H1 (cell line): ENCODE results near the gene TMEM266. TPM values are rescaled to one million over a fixed set of nuclear protein-coding genes. Genes with fewer than 3 reads are reported as not detected.

Source experiments
- ATF2 ChIP-seq: IDR thresholded peaks from 2 replicates; pipeline ENCODE4 v1.6.1; 2012; ENCODE audit warnings: low read length, inconsistent platforms
- KDM5A ChIP-seq: fragments of 200-600 bp; IDR thresholded peaks from 2 replicates; pipeline ENCODE4 v1.7.1; 2012; ENCODE audit warnings: mild to moderate bottlenecking, low read length, inconsistent platforms, mixed read lengths
- RAD21 ChIP-seq, 2 experiments: IDR thresholded peaks in 1 of 2; conservative IDR thresholded peaks in 1 of 2; 2 replicates each; pipeline ENCODE4 v1.6.1; 2011; ENCODE audit warnings: low read depth in 2 of 2, low read length in 2 of 2, improper control_type of control experiment in 1 of 2, inconsistent platforms in 1 of 2, mild to moderate bottlenecking in 1 of 2, moderate library complexity in 1 of 2
- RBBP5 ChIP-seq: IDR thresholded peaks from 2 replicates; pipeline ENCODE4 v1.7.1; 2012; ENCODE audit warnings: low read depth, mild to moderate bottlenecking, inconsistent platforms, low read length, moderate library complexity, borderline replicate concordance
- SIN3A ChIP-seq, 2 experiments: IDR thresholded peaks in 1 of 2; conservative IDR thresholded peaks in 1 of 2; 2 replicates each; pipeline ENCODE4 v1.6.1; 2011 to 2012; ENCODE audit warnings: low read length in 2 of 2, improper control_type of control experiment in 1 of 2, low read depth in 1 of 2, mild to moderate bottlenecking in 1 of 2
- SRF ChIP-seq: IDR thresholded peaks from 2 replicates; pipeline ENCODE4 v1.6.1; 2011; ENCODE audit warnings: mild to moderate bottlenecking, low read depth, low read length, moderate library complexity
- polyA plus RNA-seq, 7 experiments: library from polyadenylated mRNA; depleted of rRNA in 3 of 7; stranded (reverse) in 5 of 7; unstranded in 2 of 7; fragments of >200 nt in 5 of 7; fragments of 200-250 nt in 2 of 7; gene quantifications; 1 replicate in 5 of 7; 2 replicates in 1 of 7; 4 replicates in 1 of 7; pipeline versions ENCODE4 v1.2.1 to v1.2.3, GENCODE V29; 2011 to 2013; ENCODE audit warnings: missing spikeins in 2 of 7, mixed read lengths in 2 of 7
- total RNA-seq: library from RNA; stranded (reverse); fragmentation: NEBNext Ultra II Directional; extraction: Animal tissue kit (Norgen Biotek cat#: 25700); gene quantifications from 2 replicates; pipeline ENCODE4 v1.2.1, GENCODE V29; 2021
- TF ChIP-seq, protein P1 (sequence below): fragments of 300-600 bp; sonication (generic); IDR thresholded peaks from 2 replicates; pipeline ENCODE4 v1.7.1; 2012; ENCODE audit warnings: low read length, moderate library complexity, mild to moderate bottlenecking, inconsistent platforms; ENCODE audit not compliant: insufficient replicate concordance

The TMEM266 gene
- total and polyA plus RNA-seq, 2 of the 8 experiments (the other 6 are each of a cell fraction or from before 2014, with no cell fraction given) = 2.6 TPM

DNA sequence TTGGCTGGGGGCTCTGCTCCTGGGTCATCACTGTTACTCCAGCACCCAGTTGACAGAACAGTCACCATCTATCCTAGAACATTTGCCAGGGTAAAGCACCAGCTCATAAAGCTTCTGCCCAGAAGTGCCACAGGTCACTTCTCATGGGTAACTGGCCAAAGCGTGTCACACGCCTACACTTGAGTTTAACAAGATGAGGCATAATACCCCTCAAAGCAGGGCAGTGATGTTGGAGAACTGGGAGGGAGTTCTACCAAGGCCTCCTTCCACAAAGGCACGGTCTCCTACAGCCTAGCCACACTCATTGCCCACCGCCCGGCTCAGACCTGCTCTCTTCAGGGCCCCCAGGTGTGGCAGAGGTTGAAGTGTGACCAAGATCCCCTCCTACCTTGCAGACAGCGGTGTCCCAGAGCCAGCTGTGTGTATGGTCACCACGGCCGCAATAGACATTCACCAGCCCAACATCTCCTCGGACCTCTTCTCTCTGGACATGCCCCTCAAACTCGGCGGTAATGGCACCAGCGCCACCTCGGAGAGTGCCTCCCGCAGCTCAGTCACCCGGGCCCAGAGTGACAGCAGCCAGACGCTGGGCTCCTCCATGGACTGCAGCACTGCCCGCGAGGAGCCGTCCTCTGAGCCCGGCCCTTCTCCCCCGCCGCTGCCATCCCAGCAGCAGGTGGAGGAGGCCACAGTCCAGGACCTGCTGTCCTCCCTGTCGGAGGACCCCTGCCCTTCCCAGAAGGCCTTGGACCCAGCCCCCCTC, 143.7 kb downstream of the TMEM266 start (continued):
- TF ChIP-seq, protein P1, sequence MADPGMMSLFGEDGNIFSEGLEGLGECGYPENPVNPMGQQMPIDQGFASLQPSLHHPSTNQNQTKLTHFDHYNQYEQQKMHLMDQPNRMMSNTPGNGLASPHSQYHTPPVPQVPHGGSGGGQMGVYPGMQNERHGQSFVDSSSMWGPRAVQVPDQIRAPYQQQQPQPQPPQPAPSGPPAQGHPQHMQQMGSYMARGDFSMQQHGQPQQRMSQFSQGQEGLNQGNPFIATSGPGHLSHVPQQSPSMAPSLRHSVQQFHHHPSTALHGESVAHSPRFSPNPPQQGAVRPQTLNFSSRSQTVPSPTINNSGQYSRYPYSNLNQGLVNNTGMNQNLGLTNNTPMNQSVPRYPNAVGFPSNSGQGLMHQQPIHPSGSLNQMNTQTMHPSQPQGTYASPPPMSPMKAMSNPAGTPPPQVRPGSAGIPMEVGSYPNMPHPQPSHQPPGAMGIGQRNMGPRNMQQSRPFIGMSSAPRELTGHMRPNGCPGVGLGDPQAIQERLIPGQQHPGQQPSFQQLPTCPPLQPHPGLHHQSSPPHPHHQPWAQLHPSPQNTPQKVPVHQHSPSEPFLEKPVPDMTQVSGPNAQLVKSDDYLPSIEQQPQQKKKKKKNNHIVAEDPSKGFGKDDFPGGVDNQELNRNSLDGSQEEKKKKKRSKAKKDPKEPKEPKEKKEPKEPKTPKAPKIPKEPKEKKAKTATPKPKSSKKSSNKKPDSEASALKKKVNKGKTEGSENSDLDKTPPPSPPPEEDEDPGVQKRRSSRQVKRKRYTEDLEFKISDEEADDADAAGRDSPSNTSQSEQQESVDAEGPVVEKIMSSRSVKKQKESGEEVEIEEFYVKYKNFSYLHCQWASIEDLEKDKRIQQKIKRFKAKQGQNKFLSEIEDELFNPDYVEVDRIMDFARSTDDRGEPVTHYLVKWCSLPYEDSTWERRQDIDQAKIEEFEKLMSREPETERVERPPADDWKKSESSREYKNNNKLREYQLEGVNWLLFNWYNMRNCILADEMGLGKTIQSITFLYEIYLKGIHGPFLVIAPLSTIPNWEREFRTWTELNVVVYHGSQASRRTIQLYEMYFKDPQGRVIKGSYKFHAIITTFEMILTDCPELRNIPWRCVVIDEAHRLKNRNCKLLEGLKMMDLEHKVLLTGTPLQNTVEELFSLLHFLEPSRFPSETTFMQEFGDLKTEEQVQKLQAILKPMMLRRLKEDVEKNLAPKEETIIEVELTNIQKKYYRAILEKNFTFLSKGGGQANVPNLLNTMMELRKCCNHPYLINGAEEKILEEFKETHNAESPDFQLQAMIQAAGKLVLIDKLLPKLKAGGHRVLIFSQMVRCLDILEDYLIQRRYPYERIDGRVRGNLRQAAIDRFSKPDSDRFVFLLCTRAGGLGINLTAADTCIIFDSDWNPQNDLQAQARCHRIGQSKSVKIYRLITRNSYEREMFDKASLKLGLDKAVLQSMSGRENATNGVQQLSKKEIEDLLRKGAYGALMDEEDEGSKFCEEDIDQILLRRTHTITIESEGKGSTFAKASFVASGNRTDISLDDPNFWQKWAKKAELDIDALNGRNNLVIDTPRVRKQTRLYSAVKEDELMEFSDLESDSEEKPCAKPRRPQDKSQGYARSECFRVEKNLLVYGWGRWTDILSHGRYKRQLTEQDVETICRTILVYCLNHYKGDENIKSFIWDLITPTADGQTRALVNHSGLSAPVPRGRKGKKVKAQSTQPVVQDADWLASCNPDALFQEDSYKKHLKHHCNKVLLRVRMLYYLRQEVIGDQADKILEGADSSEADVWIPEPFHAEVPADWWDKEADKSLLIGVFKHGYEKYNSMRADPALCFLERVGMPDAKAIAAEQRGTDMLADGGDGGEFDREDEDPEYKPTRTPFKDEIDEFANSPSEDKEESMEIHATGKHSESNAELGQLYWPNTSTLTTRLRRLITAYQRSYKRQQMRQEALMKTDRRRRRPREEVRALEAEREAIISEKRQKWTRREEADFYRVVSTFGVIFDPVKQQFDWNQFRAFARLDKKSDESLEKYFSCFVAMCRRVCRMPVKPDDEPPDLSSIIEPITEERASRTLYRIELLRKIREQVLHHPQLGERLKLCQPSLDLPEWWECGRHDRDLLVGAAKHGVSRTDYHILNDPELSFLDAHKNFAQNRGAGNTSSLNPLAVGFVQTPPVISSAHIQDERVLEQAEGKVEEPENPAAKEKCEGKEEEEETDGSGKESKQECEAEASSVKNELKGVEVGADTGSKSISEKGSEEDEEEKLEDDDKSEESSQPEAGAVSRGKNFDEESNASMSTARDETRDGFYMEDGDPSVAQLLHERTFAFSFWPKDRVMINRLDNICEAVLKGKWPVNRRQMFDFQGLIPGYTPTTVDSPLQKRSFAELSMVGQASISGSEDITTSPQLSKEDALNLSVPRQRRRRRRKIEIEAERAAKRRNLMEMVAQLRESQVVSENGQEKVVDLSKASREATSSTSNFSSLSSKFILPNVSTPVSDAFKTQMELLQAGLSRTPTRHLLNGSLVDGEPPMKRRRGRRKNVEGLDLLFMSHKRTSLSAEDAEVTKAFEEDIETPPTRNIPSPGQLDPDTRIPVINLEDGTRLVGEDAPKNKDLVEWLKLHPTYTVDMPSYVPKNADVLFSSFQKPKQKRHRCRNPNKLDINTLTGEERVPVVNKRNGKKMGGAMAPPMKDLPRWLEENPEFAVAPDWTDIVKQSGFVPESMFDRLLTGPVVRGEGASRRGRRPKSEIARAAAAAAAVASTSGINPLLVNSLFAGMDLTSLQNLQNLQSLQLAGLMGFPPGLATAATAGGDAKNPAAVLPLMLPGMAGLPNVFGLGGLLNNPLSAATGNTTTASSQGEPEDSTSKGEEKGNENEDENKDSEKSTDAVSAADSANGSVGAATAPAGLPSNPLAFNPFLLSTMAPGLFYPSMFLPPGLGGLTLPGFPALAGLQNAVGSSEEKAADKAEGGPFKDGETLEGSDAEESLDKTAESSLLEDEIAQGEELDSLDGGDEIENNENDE = no peak
- no peak for TF ChIP-seq RAD21 (IDR thresholded peaks at IDR 0.05 in 1 of 2, conservative IDR thresholded peaks at IDR 0.05 in 1 of 2; ENCODE audit: low read depth in 2 of 2, low read length in 2 of 2)
- TF ChIP-seq RBBP5 = no peak
- TF ChIP-seq KDM5A = no peak
- no peak for TF ChIP-seq SRF
- no peak for TF ChIP-seq ATF2
- no peak for TF ChIP-seq SIN3A (conservative IDR thresholded peaks at IDR 0.05 in 1 of 2, IDR thresholded peaks at IDR 0.05 in 1 of 2; ENCODE audit: low read depth in 1 of 2, low read length in 2 of 2)
